Osteocyte (in vitro differentiated cells): ENCODE data around the gene RAB43. TPM values are rescaled to one million over a fixed set of nuclear protein-coding genes. Genes with fewer than 3 reads are reported as not detected.

ENCODE experiments used
- DNase-seq: peaks from one replicate; pipeline ENCODE4 v3.0.0; 2021; ENCODE audit warnings: mixed read lengths; ENCODE audit not compliant: unreplicated experiment; ENCODE audit errors: extremely low spot score
- H3K27ac Mint-ChIP-seq: one replicate; pipeline ENCODE4 v1.8.0; 2021; ENCODE audit warnings: mild to moderate bottlenecking, mixed read lengths; ENCODE audit not compliant: unreplicated experiment
- H3K27me3 Mint-ChIP-seq: one replicate; pipeline ENCODE4 v1.8.0; 2021; ENCODE audit warnings: mixed read lengths; ENCODE audit not compliant: unreplicated experiment
- H3K36me3 Mint-ChIP-seq: one replicate; pipeline ENCODE4 v1.8.0; 2021; ENCODE audit warnings: mixed read lengths; ENCODE audit not compliant: unreplicated experiment
- H3K4me1 Mint-ChIP-seq: one replicate; pipeline ENCODE4 v1.8.0; 2021; ENCODE audit warnings: mixed read lengths; ENCODE audit not compliant: unreplicated experiment
- H3K4me3 Mint-ChIP-seq: one replicate; pipeline ENCODE4 v1.8.0; 2021; ENCODE audit warnings: mild to moderate bottlenecking, moderate library complexity, mixed read lengths; ENCODE audit not compliant: unreplicated experiment
- H3K9me3 Mint-ChIP-seq: one replicate; pipeline ENCODE4 v1.8.0; 2021; ENCODE audit warnings: mixed read lengths; ENCODE audit not compliant: unreplicated experiment
- total RNA-seq: library from RNA; stranded (reverse); gene quantifications from 2 replicates; pipeline ENCODE4 v1.2.1, GENCODE V29; 2021
- TF ChIP-seq, protein P1 (sequence below): fragments of 200-600 bp; sonication (generic); IDR thresholded peaks from 2 replicates; pipeline ENCODE4 v1.5.0; 2021; ENCODE audit warnings: antibody characterized with exemption, mild to moderate bottlenecking, moderate library complexity

Gene RAB43
- total RNA-seq, 1 donor from 2014 or later = 23.2 TPM

GRCh38 chr3:129038121-129038855 lies 83.3 kb downstream of the RAB43 start:
- no peak for DNase-seq
- TF ChIP-seq, protein P1, sequence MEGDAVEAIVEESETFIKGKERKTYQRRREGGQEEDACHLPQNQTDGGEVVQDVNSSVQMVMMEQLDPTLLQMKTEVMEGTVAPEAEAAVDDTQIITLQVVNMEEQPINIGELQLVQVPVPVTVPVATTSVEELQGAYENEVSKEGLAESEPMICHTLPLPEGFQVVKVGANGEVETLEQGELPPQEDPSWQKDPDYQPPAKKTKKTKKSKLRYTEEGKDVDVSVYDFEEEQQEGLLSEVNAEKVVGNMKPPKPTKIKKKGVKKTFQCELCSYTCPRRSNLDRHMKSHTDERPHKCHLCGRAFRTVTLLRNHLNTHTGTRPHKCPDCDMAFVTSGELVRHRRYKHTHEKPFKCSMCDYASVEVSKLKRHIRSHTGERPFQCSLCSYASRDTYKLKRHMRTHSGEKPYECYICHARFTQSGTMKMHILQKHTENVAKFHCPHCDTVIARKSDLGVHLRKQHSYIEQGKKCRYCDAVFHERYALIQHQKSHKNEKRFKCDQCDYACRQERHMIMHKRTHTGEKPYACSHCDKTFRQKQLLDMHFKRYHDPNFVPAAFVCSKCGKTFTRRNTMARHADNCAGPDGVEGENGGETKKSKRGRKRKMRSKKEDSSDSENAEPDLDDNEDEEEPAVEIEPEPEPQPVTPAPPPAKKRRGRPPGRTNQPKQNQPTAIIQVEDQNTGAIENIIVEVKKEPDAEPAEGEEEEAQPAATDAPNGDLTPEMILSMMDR = no peak
- H3K4me3 Mint-ChIP-seq = no peak overlapping the region
- H3K4me1 Mint-ChIP-seq = peaks cover 13% of the 10 kb centered on the region
- no peaks in the 10 kb centered on the region for H3K36me3 Mint-ChIP-seq
- no peaks in the 10 kb centered on the region for H3K9me3 Mint-ChIP-seq
- H3K27me3 Mint-ChIP-seq = peaks cover 21% of the 10 kb centered on the region
- H3K27ac Mint-ChIP-seq = no peak overlapping the region

Other genes starting within 250 kb of the RAB43 start
- 45.4 and 50.8 TPM in 2 replicates for gene ACAD9, start 242.2 kb downstream of the RAB43 start, total RNA-seq
- 0.18 TPM in 1 of 2 replicates, not detected in the other for gene CFAP92, start 127.7 kb downstream of the RAB43 start, total RNA-seq
- 0.13 TPM in 1 of 2 replicates, not detected in the other for gene EFCC1, start 120.5 kb downstream of the RAB43 start, total RNA-seq
- not detected in 2 replicates for gene GP9, start 61.0 kb downstream of the RAB43 start, total RNA-seq
- 42.2 and 42.6 TPM in 2 replicates for gene ISY1, start 39.3 kb upstream of the RAB43 start, total RNA-seq
- gene CNBP, start 62.1 kb upstream of the RAB43 start, total RNA-seq = 199 and 203 TPM in 2 replicates
- 249 and 258 TPM in 2 replicates for gene COPG1, start 127.8 kb upstream of the RAB43 start, total RNA-seq
- 24.7 and 25.8 TPM in 2 replicates for gene HMCES, start 157.1 kb upstream of the RAB43 start, total RNA-seq